Left lung (tissue), 10 donors: ENCODE results near the gene THOC7. TPM values are rescaled to one million over a fixed set of nuclear protein-coding genes. Genes with fewer than 3 reads are reported as not detected.

ENCODE experiments used
- ATAC-seq: fragments of 200-7000 bp; cut with Tn5 transposase; one replicate; pipeline ENCODE4 v1.9.1; 2020; ENCODE audit warnings: moderate library complexity
- DNase-seq, 4 donors: peaks; one replicate each; pipeline ENCODE4 v3.0.0-alpha.2; 2013 to 2020
- H3K27ac ChIP-seq, 2 donors: fragments of 200-600 bp; sonication (generic) in 1 of 2; one replicate each; pipeline versions ENCODE4 v1.5.0 to v1.8.0; 2020 to 2021
- H3K27me3 ChIP-seq, 2 donors: fragments of 200-600 bp; sonication (generic) in 1 of 2; one replicate each; pipeline versions ENCODE4 v1.5.0 to v1.8.0; 2020 to 2021
- H3K36me3 ChIP-seq, 2 donors: fragments of 200-600 bp; sonication (generic) in 1 of 2; one replicate each; pipeline versions ENCODE4 v1.5.0 to v1.8.0; 2020 to 2021
- H3K4me1 ChIP-seq, 2 donors: fragments of 200-600 bp; one replicate each; pipeline ENCODE4 v1.8.0; 2021
- H3K4me3 ChIP-seq, 2 donors: fragments of 200-600 bp; sonication (generic) in 1 of 2; one replicate each; pipeline versions ENCODE4 v1.5.0 to v1.8.0; 2020 to 2021; ENCODE audit warnings: mild to moderate bottlenecking in 1 of 2
- H3K9me3 ChIP-seq, 2 donors: fragments of 200-600 bp; sonication (generic) in 1 of 2; one replicate each; pipeline versions ENCODE4 v1.5.0 to v1.8.0; 2020 to 2021
- CTCF ChIP-seq, 2 donors: fragments of 200-600 bp; sonication (generic) in 1 of 2; IDR thresholded peaks; one replicate each; pipeline versions ENCODE4 v1.5.0 to v1.8.0; 2021; ENCODE audit warnings: antibody characterized with exemption in 2 of 2
- intact Hi-C, 2 donors: fragments of 100-400 bp; cut with DNase I; formaldehyde crosslinking; loops; one replicate each; pipeline versions ENCODE4 v1.11.2 to v1.14.2; 2022
- polyA plus RNA-seq, 6 donors: library from polyadenylated mRNA; unstranded; fragments of 120-200 nt; gene quantifications; one replicate each; pipeline ENCODE4 v1.2.1, GENCODE V29; 2013; ENCODE audit not compliant: insufficient read length in 6 of 6
- total RNA-seq, 2 donors: library from RNA; stranded (reverse); fragmentation: NEBNext Ultra II Directional; extraction: Animal tissue kit (Norgen Biotek cat#: 25700); gene quantifications; one replicate each; pipeline ENCODE4 v1.2.1, GENCODE V29; 2021
- donor health status: DM: no; HTN: yes; CAD: no.
- donor health status: DM: no; HTN: no; CAD: no.

THOC7 gene
- total and polyA plus RNA-seq, 8 donors = 46.7 to 80.2 (median 75.6) TPM

DNA sequence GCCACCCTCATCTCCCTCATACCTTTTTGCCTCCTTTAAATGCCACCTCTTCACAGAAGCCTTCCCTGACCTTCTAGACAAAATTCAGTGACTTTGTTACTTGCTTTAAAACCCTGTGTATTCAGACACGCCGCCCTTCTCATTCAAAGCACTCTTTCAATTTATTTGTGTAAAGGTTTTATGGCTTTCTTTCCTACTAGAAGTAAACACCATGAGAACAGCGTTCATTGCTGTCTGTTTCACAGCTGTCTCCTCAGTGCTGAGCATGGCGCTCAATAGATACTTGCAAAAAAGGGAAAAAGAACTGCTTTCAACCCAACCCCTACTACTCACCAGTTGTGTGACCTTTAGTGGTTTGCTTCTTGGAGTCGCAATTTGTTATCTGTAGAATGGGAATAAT, 17.0 kb upstream of the THOC7 start:
- H3K4me3 ChIP-seq = no peak overlapping the region
- DNase-seq (no peak), ATAC-seq (no peak)
- H3K9me3 ChIP-seq = no peaks in the 10 kb centered on the region
- TF ChIP-seq CTCF (IDR thresholded peaks at IDR 0.05) = no peak
- H3K36me3 ChIP-seq = no peaks in the 10 kb centered on the region
- intact Hi-C loops = no loop called here
- no peak overlapping the region for H3K27ac ChIP-seq
- H3K4me1 ChIP-seq = peaks cover 0 to 4% of the 10 kb centered on the region in 2 donors
- no peaks in the 10 kb centered on the region for H3K27me3 ChIP-seq

- no peak for TF ChIP-seq CTCF (IDR thresholded peaks at IDR 0.05)
- H3K4me3 ChIP-seq = no peak overlapping the region
- intact Hi-C loops = no loop called here
- no peak for ATAC-seq
- no peak for DNase-seq
- no peaks in the 10 kb centered on the region for H3K36me3 ChIP-seq
- H3K27ac ChIP-seq = no peak overlapping the region
- H3K27me3 ChIP-seq = no peaks in the 10 kb centered on the region
- peaks cover 0 to 14% of the 10 kb centered on the region in 2 donors for H3K4me1 ChIP-seq
- no peaks in the 10 kb centered on the region for H3K9me3 ChIP-seq
Measured at GRCh38 chr3:63878394-63879060, 14.9 kb upstream of the THOC7 start.

DNA sequence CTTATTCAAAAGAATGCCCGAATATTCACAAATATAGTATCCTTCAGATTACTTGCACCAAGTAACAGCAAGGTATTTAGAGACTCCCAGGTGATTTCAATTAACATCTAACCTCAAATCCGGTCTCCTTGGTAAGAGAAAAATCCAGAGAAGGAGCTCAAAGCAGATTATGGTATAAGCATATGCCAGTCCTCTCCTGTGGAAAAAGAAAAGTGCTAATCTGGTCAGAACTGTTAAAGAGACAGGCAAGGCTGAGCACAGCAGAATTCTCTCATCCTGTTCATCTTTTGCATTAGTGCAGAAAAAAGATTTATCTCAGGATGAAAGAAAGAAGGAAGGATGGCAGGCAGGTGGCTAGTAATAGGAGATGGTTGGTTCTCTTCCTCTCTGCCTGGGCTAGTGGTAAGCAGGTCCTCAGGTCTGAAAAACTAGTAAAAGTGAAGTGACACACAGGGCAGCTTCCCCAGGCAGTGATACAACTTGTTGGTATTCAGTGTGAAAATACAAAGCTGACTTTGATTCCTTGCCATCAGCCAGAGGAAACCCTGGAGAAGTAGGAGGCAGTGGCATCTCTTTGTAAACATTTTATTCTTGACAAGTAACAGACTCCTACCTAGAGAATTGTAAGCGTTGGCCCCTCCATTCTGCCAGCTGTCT, 14.3 kb upstream of the THOC7 start:
- H3K4me3 ChIP-seq = no peak overlapping the region
- H3K9me3 ChIP-seq = no peaks in the 10 kb centered on the region
- H3K4me1 ChIP-seq = peaks cover 0 to 14% of the 10 kb centered on the region in 2 donors
- no peaks in the 10 kb centered on the region for H3K36me3 ChIP-seq
- intact Hi-C loops = no loop called here
- DNase-seq (no peak), ATAC-seq (no peak)
- TF ChIP-seq CTCF (IDR thresholded peaks at IDR 0.05) = no peak
- no peak overlapping the region for H3K27ac ChIP-seq
- no peaks in the 10 kb centered on the region for H3K27me3 ChIP-seq

GRCh38 chr3:63876260-63876659, 12.7 kb upstream of the THOC7 start:
- intact Hi-C loops = no loop called here
- ATAC-seq = no peak
- H3K27me3 ChIP-seq = no peaks in the 10 kb centered on the region
- H3K36me3 ChIP-seq = no peaks in the 10 kb centered on the region
- no peak overlapping the region for H3K27ac ChIP-seq
- H3K4me3 ChIP-seq = no peak overlapping the region
- H3K4me1 ChIP-seq = peaks cover 0 to 14% of the 10 kb centered on the region in 2 donors
- DNase-seq = no peak
- no peak for TF ChIP-seq CTCF (IDR thresholded peaks at IDR 0.05)
- H3K9me3 ChIP-seq = no peaks in the 10 kb centered on the region

- peaks cover 0 to 14% of the 10 kb centered on the region in 2 donors for H3K4me1 ChIP-seq
Measured at GRCh38 chr3:63875510-63875909, 11.9 kb upstream of the THOC7 start.

More at GRCh38 chr3:63875510-63875909, 11.9 kb upstream of the THOC7 start:
- no peaks in the 10 kb centered on the region for H3K36me3 ChIP-seq
- H3K9me3 ChIP-seq = no peaks in the 10 kb centered on the region
- no peak overlapping the region for H3K4me3 ChIP-seq
- H3K27me3 ChIP-seq = no peaks in the 10 kb centered on the region
- no peak for DNase-seq
- no peak for ATAC-seq
- H3K27ac ChIP-seq = no peak overlapping the region
- intact Hi-C loops = no loop called here
- TF ChIP-seq CTCF (IDR thresholded peaks at IDR 0.05) = no peak
